H1 (cell line): Measurements from ENCODE around the gene LDLRAD1. TPM values are rescaled to one million over a fixed set of nuclear protein-coding genes. Genes with fewer than 3 reads are reported as not detected.

Experiments
- CTCF ChIA-PET: fragments of 300-600 bp; sonication (Branson Sonifier 250); formaldehyde crosslinking; loops from one replicate; lab custom pipeline; 2021; ENCODE audit not compliant: partially characterized antibody; lab: Charles Lee
- POLR2A ChIA-PET: fragments of 300-600 bp; sonication (Branson Sonifier 250); formaldehyde crosslinking; loops from one replicate; lab custom pipeline; 2021; ENCODE audit warnings: inconsistent platforms; ENCODE audit not compliant: partially characterized antibody; lab: Charles Lee
- DNase-seq, 2 experiments: peaks; one replicate each; pipeline versions ENCODE4 v3.0.0 to v3.0.0-alpha.2; 2010 to 2022; ENCODE audit warnings: low spot score in 2 of 2, low read depth in 1 of 2, mixed read lengths in 1 of 2
- FAIRE-seq: peaks from 2 replicates; lab custom pipeline; 2011; peaks lifted over from hg19 to GRCh38; lab: Jason Lieb, UNC
- H2AFZ ChIP-seq: 2 replicates; pipeline ENCODE4 v1.8.1; 2012; ENCODE audit warnings: low read length, inconsistent platforms
- H2AK5ac ChIP-seq: 2 replicates; pipeline ENCODE4 v1.6.1; 2013; ENCODE audit warnings: low read depth, low read length
- H2BK120ac ChIP-seq: replicated peaks from 2 replicates; pipeline ENCODE3; 2013; ENCODE audit warnings: low read depth, low read length, inconsistent platforms
- H2BK12ac ChIP-seq: 2 replicates; pipeline ENCODE4 v1.6.1; 2013; ENCODE audit warnings: low read depth, low read length
- H2BK15ac ChIP-seq: 2 replicates; pipeline ENCODE4 v1.6.1; 2013; ENCODE audit warnings: low read length
- H2BK20ac ChIP-seq: 2 replicates; pipeline ENCODE4 v1.6.1; 2013; ENCODE audit warnings: low read length
- H2BK5ac ChIP-seq: 2 replicates; pipeline ENCODE4 v1.6.1; 2013; ENCODE audit warnings: low read depth, low read length
- H3K14ac ChIP-seq: 2 replicates; pipeline ENCODE4 v1.6.1; 2013; ENCODE audit warnings: inconsistent platforms; ENCODE audit not compliant: insufficient read length
- H3K18ac ChIP-seq: 2 replicates; pipeline ENCODE4 v1.6.1; 2013; ENCODE audit warnings: low read length; ENCODE audit errors: extremely low read depth
- H3K23ac ChIP-seq: 2 replicates; pipeline ENCODE4 v1.6.1; 2013; ENCODE audit warnings: inconsistent platforms; ENCODE audit not compliant: insufficient read length
- H3K23me2 ChIP-seq: 2 replicates; pipeline ENCODE4 v1.6.1; 2013; ENCODE audit warnings: low read depth, low read length
- H3K27ac ChIP-seq: 2 replicates; pipeline ENCODE4 v1.6.1; 2011; ENCODE audit warnings: low read depth, low read length, inconsistent platforms
- H3K27me3 ChIP-seq, 4 experiments: replicated peaks in 1 of 4; 1 replicate in 1 of 4; 2 replicates in 3 of 4; pipeline versions ENCODE4 v1.6.1 to v1.8.1; 2011 to 2013; ENCODE audit warnings: low read length in 3 of 4, mild to moderate bottlenecking in 3 of 4, inconsistent platforms in 2 of 4, mixed read lengths in 2 of 4, moderate library complexity in 1 of 4; ENCODE audit not compliant: control insufficient read depth in 3 of 4, insufficient read depth in 3 of 4; ENCODE audit errors: extremely low read depth in 1 of 4
- H3K36me3 ChIP-seq, 4 experiments: 2 replicates each; pipeline versions ENCODE4 v1.6.1 to v1.8.1; 2011 to 2013; ENCODE audit warnings: mild to moderate bottlenecking in 4 of 4, low read length in 3 of 4, moderate library complexity in 2 of 4, control low read depth in 1 of 4, inconsistent platforms in 1 of 4; ENCODE audit not compliant: insufficient read depth in 4 of 4, control insufficient read depth in 2 of 4
- H3K4ac ChIP-seq: replicated peaks from 2 replicates; pipeline ENCODE3; 2013; ENCODE audit warnings: low read length, low read depth, mixed read lengths, inconsistent platforms; ENCODE audit not compliant: insufficient read length
- H3K4me1 ChIP-seq, 4 experiments: replicated peaks in 1 of 4; 1 replicate in 1 of 4; 2 replicates in 3 of 4; pipeline versions ENCODE4 v1.6.1 to v1.8.1; 2011 to 2013; ENCODE audit warnings: low read length in 3 of 4, inconsistent platforms in 2 of 4, mixed read lengths in 1 of 4; ENCODE audit not compliant: insufficient read depth in 4 of 4, control insufficient read depth in 3 of 4
- H3K4me2 ChIP-seq, 2 experiments: 2 replicates each; pipeline versions ENCODE4 v1.6.1 to v1.8.1; 2011 to 2013; ENCODE audit warnings: low read depth in 2 of 2, low read length in 2 of 2, control low read depth in 1 of 2, inconsistent platforms in 1 of 2, mild to moderate bottlenecking in 1 of 2; ENCODE audit not compliant: insufficient read depth in 1 of 2
- H3K4me3 ChIP-seq, 4 experiments: fragments of 200-600, 300-600 bp in 1 of 4; sonication (generic), shearing (Covaris generic), sonication (Bioruptor Twin) in 1 of 4; 2 replicates each; pipeline versions ENCODE4 v1.5.1 to v1.8.1; 2011 to 2016; ENCODE audit warnings: low read length in 4 of 4, low read depth in 3 of 4, control low read depth in 2 of 4, inconsistent platforms in 2 of 4, mild to moderate bottlenecking in 2 of 4, mixed read lengths in 1 of 4, moderate library complexity in 1 of 4; ENCODE audit not compliant: insufficient read depth in 2 of 4; ENCODE audit errors: extremely low read depth in 1 of 4
- H3K56ac ChIP-seq: replicated peaks from 2 replicates; pipeline ENCODE3; 2013; ENCODE audit warnings: low read depth, mild to moderate bottlenecking, mixed read lengths, low read length, inconsistent platforms; ENCODE audit not compliant: insufficient read length
- H3K79me1 ChIP-seq: 2 replicates; pipeline ENCODE4 v1.6.1; 2013; ENCODE audit warnings: low read depth, low read length, control low read depth
- H3K79me2 ChIP-seq, 2 experiments: 2 replicates each; pipeline versions ENCODE4 v1.6.1 to v1.8.1; 2012 to 2013; ENCODE audit warnings: low read length in 2 of 2, mild to moderate bottlenecking in 2 of 2, inconsistent platforms in 1 of 2; ENCODE audit not compliant: insufficient read depth in 2 of 2, control insufficient read depth in 1 of 2
- H3K9ac ChIP-seq, 4 experiments: replicated peaks in 1 of 4; 1 replicate in 1 of 4; 2 replicates in 3 of 4; pipeline versions ENCODE4 v1.6.1 to v1.8.1; 2011 to 2013; ENCODE audit warnings: low read depth in 3 of 4, low read length in 3 of 4, control low read depth in 2 of 4, mild to moderate bottlenecking in 2 of 4, moderate library complexity in 2 of 4, inconsistent platforms in 1 of 4; ENCODE audit errors: extremely low read depth in 1 of 4
- H3K9me3 ChIP-seq, 2 experiments: 2 replicates each; pipeline versions ENCODE4 v1.6.1 to v1.8.1; 2012 to 2013; ENCODE audit warnings: mild to moderate bottlenecking in 2 of 2, moderate library complexity in 2 of 2, control low read depth in 1 of 2, inconsistent platforms in 1 of 2, low read depth in 1 of 2, low read length in 1 of 2, mixed read lengths in 1 of 2; ENCODE audit not compliant: insufficient read depth in 2 of 2
- H4K20me1 ChIP-seq, 2 experiments: replicated peaks in 1 of 2; 2 replicates each; pipeline versions ENCODE3 to v1.8.1; 2011 to 2013; ENCODE audit warnings: inconsistent platforms in 2 of 2, low read length in 2 of 2, mild to moderate bottlenecking in 1 of 2; ENCODE audit not compliant: insufficient read depth in 2 of 2, control insufficient read depth in 1 of 2
- H4K5ac ChIP-seq: 2 replicates; pipeline ENCODE4 v1.6.1; 2013; ENCODE audit warnings: low read length, low read depth, mixed read lengths, inconsistent platforms; ENCODE audit not compliant: insufficient read length
- H4K8ac ChIP-seq: 2 replicates; pipeline ENCODE4 v1.8.0; 2013; ENCODE audit warnings: mild to moderate bottlenecking, moderate library complexity, low read length, inconsistent platforms; ENCODE audit not compliant: insufficient read depth; ENCODE audit errors: extremely low read depth
- H4K91ac ChIP-seq: replicated peaks from 2 replicates; pipeline ENCODE3; 2013; ENCODE audit warnings: low read length, mixed read lengths, inconsistent platforms; ENCODE audit not compliant: insufficient read length
- SAP30 ChIP-seq: fragments of 300-600 bp; sonication (generic); IDR thresholded peaks from 2 replicates; pipeline ENCODE4 v1.7.1; 2012; ENCODE audit warnings: low read length, moderate library complexity, mild to moderate bottlenecking, inconsistent platforms; ENCODE audit not compliant: insufficient read depth, insufficient replicate concordance
- WGBS, 2 experiments: shearing (Covaris generic) in 1 of 2; methylation state at CpG; one replicate each; pipeline versions ENCODE4 v1.1.6 to v1.1.7; 2013 to 2015; ENCODE audit warnings: low lambda C conversion rate in 2 of 2, mixed read lengths in 2 of 2, inconsistent platforms in 1 of 2, low coverage in 1 of 2, missing lambda C conversion rate in 1 of 2; ENCODE audit not compliant: insufficient replicate concordance in 2 of 2, insufficient coverage in 1 of 2, insufficient read length in 1 of 2; ENCODE audit errors: extremely low coverage in 1 of 2, missing lambda C conversion rate in 1 of 2; 5-methylcytosine and 5-hydroxymethylcytosine counted together
- polyA plus RNA-seq, 7 experiments: library from polyadenylated mRNA; depleted of rRNA in 3 of 7; stranded (reverse) in 5 of 7; unstranded in 2 of 7; fragments of >200 nt in 5 of 7; fragments of 200-250 nt in 2 of 7; gene quantifications; 1 replicate in 5 of 7; 2 replicates in 1 of 7; 4 replicates in 1 of 7; pipeline versions ENCODE4 v1.2.1 to v1.2.3, GENCODE V29; 2011 to 2013; ENCODE audit warnings: missing spikeins in 2 of 7, mixed read lengths in 2 of 7
- total RNA-seq: library from RNA; stranded (reverse); fragmentation: NEBNext Ultra II Directional; extraction: Animal tissue kit (Norgen Biotek cat#: 25700); gene quantifications from 2 replicates; pipeline ENCODE4 v1.2.1, GENCODE V29; 2021

Gene LDLRAD1
- total and polyA plus RNA-seq, 2 of the 8 experiments (the other 6 are each of a cell fraction or from before 2014, with no cell fraction given) = not detected

- Histone ChIP-seq H2AK5ac (no peak overlapping the region), H4K8ac (no peak overlapping the region), H3K4ac (no peak overlapping the region), H3K18ac (no peak overlapping the region), H3K4me1 (peaks cover 0 to 3% (median 0%) of the 10 kb centered on the region in 4 experiments; a peak in 1 of 7 replicates), H4K20me1 (no peaks in the 10 kb centered on the region), H3K23me2 (no peaks in the 10 kb centered on the region; the same call in 1 of the 2 replicates), H3K56ac (no peak overlapping the region), H3K4me2 (no peak overlapping the region), H2BK120ac (no peak overlapping the region), H4K5ac (no peak overlapping the region), H3K27ac (no peak overlapping the region), H2BK20ac (no peak overlapping the region), H4K91ac (no peak overlapping the region), H3K14ac (no peak overlapping the region), H3K27me3 (no peaks in the 10 kb centered on the region), H2BK12ac (peak overlapping the region; percentile 75; the same call in 1 of the 2 replicates), H3K36me3 (no peaks in the 10 kb centered on the region), H2AFZ (no peak overlapping the region), H2BK5ac (no peak overlapping the region), H3K9me3 (no peaks in the 10 kb centered on the region), H3K23ac (no peak overlapping the region), H3K79me1 (no peaks in the 10 kb centered on the region), H3K4me3 (no peak overlapping the region), H3K9ac (no peak overlapping the region), H3K79me2 (no peaks in the 10 kb centered on the region), H2BK15ac (peak overlapping the region; percentile 98; the same call in 1 of the 2 replicates)
- POLR2A ChIA-PET = no interaction called here
- DNase-seq (peak in 1 of 2 experiments; percentile 29), FAIRE-seq (no peak)
- no peak for TF ChIP-seq SAP30
- WGBS, 2 experiments = 89% methylated on average over 8 of the region's 8 CpGs; no CpG with 5 or more reads in 1 of the 2 experiments
- CTCF ChIA-PET = interaction anchor here (1.2 kb wide), 1 partner anchor 20 kb away, joined by 3 read pairs; no protein-coding TSS in a partner anchor
These were observed 5.1 kb downstream of the LDLRAD1 start for GRCh38 chr1:54012863-54013262.
